ENCODE data around the gene ELP1. TPM values are rescaled to one million over a fixed set of nuclear protein-coding genes. Genes with fewer than 3 reads are reported as not detected.

ELP1 gene
- total RNA-seq, 3 donors from 2014 or later (not counting 1 experiment from before 2014, with no cell fraction given), result 21.8 to 33.0 (median 28.2) TPM

DNA sequence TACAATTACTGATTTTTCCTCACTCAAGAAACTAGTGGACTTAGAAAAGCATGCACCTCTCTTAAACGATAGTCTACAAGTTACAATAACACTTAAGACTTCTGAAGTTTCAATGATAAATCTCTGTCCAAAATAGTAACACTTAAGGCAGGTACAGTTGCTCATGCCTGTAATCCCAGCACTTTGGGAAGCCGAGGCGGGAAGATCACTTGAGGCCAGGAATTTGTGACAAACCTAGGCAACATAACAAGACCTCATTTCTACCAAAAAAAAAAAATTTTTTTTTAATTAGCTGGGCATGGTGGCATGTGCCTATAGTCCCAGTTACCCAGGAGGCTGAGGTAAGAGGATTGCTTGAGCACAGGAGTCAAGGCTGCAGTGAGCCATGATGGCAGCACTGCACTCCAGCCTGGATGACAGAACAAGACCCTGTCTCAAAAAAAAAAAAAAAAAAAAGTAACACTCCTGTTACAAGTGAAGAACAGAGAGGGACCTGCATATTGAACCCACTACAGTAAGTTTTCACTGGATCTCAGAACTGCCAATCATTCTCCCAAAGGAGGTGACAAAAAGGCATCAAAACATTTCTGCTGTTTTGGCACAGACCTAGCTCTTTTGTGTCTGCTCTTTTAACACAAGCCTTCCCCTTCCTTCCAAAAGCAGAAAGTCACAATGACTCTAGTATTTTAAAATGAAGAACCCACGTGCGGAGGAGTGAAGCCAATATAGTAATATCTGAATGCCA lies 3.8 kb upstream of the ELP1 start:
- Histone ChIP-seq H3K27me3 (ENCODE audit: control insufficient read depth, insufficient read depth, low read length) (no peaks in the 10 kb centered on the region), H3K4me1 (ENCODE audit: control insufficient read depth, insufficient read depth, low read length) (peaks cover 12% of the 10 kb centered on the region), H3K36me3 (ENCODE audit: control insufficient read depth, insufficient read depth, low read length) (peaks cover 9% of the 10 kb centered on the region), H3K4me3 (ENCODE audit: low read length) (no peak overlapping the region), H3K27ac (ENCODE audit: low read length) (no peak overlapping the region), H3K9me3 (ENCODE audit: control insufficient read depth, insufficient read depth, low read length) (no peaks in the 10 kb centered on the region)
- DNase-seq (no peak), ATAC-seq (no peak)
- intact Hi-C loops (cut with micrococcal nuclease), result no loop called here
- no peaks in the 10 kb centered on the region for H3K27me3 Mint-ChIP-seq (ENCODE audit: low read depth in 2 of 2)
- 96% methylated on average over 3 of the region's 5 CpGs for WGBS (ENCODE audit: insufficient coverage)
- H3K4me1 Mint-ChIP-seq, result peaks cover 20 to 29% of the 10 kb centered on the region in 2 donors
- H3K36me3 Mint-ChIP-seq, result no peaks in the 10 kb centered on the region
- no peak overlapping the region for H3K4me3 Mint-ChIP-seq
- no peak overlapping the region for H3K27ac Mint-ChIP-seq
- no peaks in the 10 kb centered on the region for H3K9me3 Mint-ChIP-seq
- TF ChIP-seq, protein P1, sequence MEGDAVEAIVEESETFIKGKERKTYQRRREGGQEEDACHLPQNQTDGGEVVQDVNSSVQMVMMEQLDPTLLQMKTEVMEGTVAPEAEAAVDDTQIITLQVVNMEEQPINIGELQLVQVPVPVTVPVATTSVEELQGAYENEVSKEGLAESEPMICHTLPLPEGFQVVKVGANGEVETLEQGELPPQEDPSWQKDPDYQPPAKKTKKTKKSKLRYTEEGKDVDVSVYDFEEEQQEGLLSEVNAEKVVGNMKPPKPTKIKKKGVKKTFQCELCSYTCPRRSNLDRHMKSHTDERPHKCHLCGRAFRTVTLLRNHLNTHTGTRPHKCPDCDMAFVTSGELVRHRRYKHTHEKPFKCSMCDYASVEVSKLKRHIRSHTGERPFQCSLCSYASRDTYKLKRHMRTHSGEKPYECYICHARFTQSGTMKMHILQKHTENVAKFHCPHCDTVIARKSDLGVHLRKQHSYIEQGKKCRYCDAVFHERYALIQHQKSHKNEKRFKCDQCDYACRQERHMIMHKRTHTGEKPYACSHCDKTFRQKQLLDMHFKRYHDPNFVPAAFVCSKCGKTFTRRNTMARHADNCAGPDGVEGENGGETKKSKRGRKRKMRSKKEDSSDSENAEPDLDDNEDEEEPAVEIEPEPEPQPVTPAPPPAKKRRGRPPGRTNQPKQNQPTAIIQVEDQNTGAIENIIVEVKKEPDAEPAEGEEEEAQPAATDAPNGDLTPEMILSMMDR (IDR thresholded peaks at IDR 0.05), result no peak

DNA sequence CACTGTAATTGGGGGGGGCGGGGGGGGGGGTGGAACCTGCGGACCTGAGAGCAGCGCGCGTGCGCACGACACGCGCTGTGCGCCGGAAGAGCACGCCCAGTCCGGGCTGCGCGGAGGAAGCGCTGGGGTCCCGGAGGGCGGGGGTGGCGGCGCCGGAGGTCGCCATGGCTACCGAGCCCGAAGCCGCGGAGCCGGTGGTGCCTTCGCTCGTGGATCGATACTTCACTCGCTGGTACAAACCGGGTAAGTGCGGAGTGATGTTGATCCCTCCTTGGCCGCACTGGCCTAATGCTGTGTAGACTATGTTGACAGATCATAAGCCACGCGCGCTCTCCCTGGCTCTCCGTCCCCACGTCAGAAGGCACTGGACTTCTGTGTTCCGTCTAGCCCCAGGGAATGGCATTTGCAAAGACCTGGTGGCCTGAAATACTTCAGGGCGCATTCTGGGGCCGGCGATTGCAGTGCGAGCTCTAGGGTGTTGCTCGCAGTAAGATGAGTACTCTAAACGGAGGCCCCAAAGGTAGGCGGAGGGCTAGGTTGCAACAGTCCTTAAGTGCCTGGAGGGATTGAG lies 484 bp upstream of the ELP1 start, which contains the start of gene ABITRAM:
TSS of gene ABITRAM (plus strand) at position 78 of the 571 bp plus-strand sequence. CDS start at position 165, 87 bp downstream.
- Histone ChIP-seq H3K36me3 (ENCODE audit: control insufficient read depth, insufficient read depth, low read length) (peaks cover 3% of the 10 kb centered on the region), H3K27ac (ENCODE audit: low read length) (peak within 1 kb of the TSS; percentile 86), H3K4me3 (ENCODE audit: low read length) (peak within 1 kb of the TSS; percentile 89), H3K27me3 (ENCODE audit: control insufficient read depth, insufficient read depth, low read length) (no peaks in the 10 kb centered on the region), H3K4me1 (ENCODE audit: control insufficient read depth, insufficient read depth, low read length) (peaks cover 12% of the 10 kb centered on the region), H3K9me3 (ENCODE audit: control insufficient read depth, insufficient read depth, low read length) (no peaks in the 10 kb centered on the region)
- WGBS (ENCODE audit: insufficient coverage), result under 1% methylated on average over 46 of the region's 47 CpGs
- Mint-ChIP-seq H3K4me1 (peaks cover 22 to 36% of the 10 kb centered on the region in 2 donors), H3K27me3 (ENCODE audit: low read depth in 2 of 2) (no peaks in the 10 kb centered on the region), H3K27ac (peak within 1 kb of the TSS; percentile 95 to 99), H3K9me3 (no peaks in the 10 kb centered on the region), H3K36me3 (no peaks in the 10 kb centered on the region), H3K4me3 (peak within 1 kb of the TSS; percentile 99)
- intact Hi-C loops (cut with micrococcal nuclease), result loop anchor here (1.0 to 2.0 kb wide), 2 partner anchors 78 to 186 kb away; partner anchors contain the start of gene CTNNAL1
- TF ChIP-seq, protein P1 (IDR thresholded peaks at IDR 0.05), result no peak
- ATAC-seq (peak; percentile 80 to 91 (median 86)), DNase-seq (peak; percentile 69 to 96)

DNA sequence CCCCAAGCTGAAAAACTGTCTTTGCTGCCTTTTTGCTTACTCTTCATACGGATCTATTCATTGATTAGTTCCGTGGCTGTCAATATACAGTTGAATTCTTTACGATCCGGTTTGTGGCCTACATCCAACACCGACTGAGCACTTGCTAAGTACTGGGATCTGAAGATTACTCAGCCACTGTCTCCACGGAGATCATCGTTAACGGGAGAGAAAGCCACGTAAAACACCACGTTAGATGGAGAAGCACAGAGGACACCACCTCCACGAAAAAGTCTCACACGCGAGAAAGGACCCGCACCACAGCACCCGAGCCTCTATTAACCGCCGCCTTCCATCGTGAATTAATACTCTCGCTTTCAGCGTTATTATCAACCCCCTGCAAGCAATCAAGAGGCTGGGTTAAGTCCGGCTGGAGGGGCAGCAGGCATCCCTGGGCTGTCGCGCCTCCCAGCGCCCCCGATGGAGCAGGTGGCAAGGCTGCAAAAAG lies 650 bp downstream of the ELP1 start:
- no peaks in the 10 kb centered on the region for H3K27me3 Mint-ChIP-seq (ENCODE audit: low read depth in 2 of 2)
- peaks cover 25 to 36% of the 10 kb centered on the region in 2 donors for H3K4me1 Mint-ChIP-seq
- Histone ChIP-seq H3K4me1 (ENCODE audit: control insufficient read depth, insufficient read depth, low read length) (peaks cover 12% of the 10 kb centered on the region), H3K9me3 (ENCODE audit: control insufficient read depth, insufficient read depth, low read length) (no peaks in the 10 kb centered on the region), H3K27me3 (ENCODE audit: control insufficient read depth, insufficient read depth, low read length) (no peaks in the 10 kb centered on the region), H3K27ac (ENCODE audit: low read length) (peak overlapping the region; percentile 86), H3K36me3 (ENCODE audit: control insufficient read depth, insufficient read depth, low read length) (peaks cover 11% of the 10 kb centered on the region), H3K4me3 (ENCODE audit: low read length) (peak overlapping the region; percentile 89)
- DNase-seq (no peak), ATAC-seq (no peak)
- H3K9me3 Mint-ChIP-seq, result no peaks in the 10 kb centered on the region
- peak overlapping the region; percentile 95 to 99 for H3K27ac Mint-ChIP-seq
- H3K36me3 Mint-ChIP-seq, result no peaks in the 10 kb centered on the region
- H3K4me3 Mint-ChIP-seq, result peak overlapping the region; percentile 99
- intact Hi-C loops (cut with micrococcal nuclease), result no loop called here
- TF ChIP-seq, protein P1 (IDR thresholded peaks at IDR 0.05), result no peak
- 2% methylated on average over 25 of the region's 25 CpGs for WGBS (ENCODE audit: insufficient coverage)

All from natural killer cell (primary cell).